NCI-H1417 (cell line): ENCODE data around the gene APIP.

ENCODE experiments used
- DNase-seq, 3 experiments: peaks; one replicate each; lab custom pipeline; 2025; lab: John Stamatoyannopoulos, UW

The APIP gene

GRCh38 chr11:34840736-34841386, 75.3 kb downstream of the APIP start:
- peak in 1 of 3 experiments; percentile 6 for DNase-seq

DNA sequence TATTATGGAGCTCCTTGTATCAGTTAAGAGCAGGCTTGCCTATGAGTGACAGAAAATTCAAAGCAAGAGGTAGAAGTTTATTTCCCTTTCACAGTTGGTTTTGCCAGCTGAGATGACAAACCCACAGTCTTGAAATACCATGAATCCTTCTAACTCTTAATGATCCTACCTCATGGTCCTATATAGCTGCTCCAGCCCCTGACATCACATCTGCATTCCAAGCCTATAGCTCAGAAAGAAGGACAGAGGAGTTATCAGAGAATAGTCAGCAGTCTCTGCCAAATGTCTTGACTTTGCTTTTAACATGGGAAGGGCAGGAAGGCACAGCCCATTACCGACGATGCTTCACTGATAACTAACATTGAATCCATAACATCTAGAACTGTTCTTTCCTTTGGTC, 76.2 kb downstream of the APIP start:
- DNase-seq: no peak

GRCh38 chr11:34836958-34837856, 79.0 kb downstream of the APIP start:
- no peak for DNase-seq

DNA sequence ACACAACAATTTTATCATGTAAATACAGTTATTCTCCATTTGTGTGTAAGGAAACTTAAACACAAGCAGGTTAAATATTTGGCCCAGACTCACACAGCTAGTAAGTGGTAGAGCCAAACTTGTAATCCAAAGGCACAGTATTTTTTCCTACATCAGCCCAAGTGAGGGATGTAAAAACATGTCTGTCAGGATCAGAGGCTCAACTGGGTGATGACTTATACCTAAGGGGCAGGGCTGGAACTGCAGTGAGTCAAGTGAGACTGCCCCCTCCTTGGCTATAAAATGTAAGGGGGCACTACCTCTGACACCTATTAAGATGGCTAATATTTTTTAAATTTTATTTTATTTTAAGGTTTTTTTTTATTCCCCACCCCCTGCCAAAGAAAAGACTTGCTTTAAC, 82.6 kb downstream of the APIP start:
- no peak for DNase-seq
